Measurements from ENCODE around the gene TRAPPC13.

GRCh38 chr5:65577141-65577540, 47.7 kb upstream of the TRAPPC13 start:
- TF ChIP-seq POLR2AphosphoS5 (IDR thresholded peaks at IDR 0.05; ENCODE audit: low read depth, low read length) (no peak), POLR2A (IDR thresholded peaks at IDR 0.05; ENCODE audit: low read depth, low read length) (no peak)

Data from GM12892 (cell line).